Testis (tissue), 2 donors: ENCODE results near the gene PPP1R2.

Experiments
- POLR2A ChIP-seq: fragments of 450-650 bp; IDR thresholded peaks from one replicate; pipeline ENCODE4 v1.6.1; 2017; ENCODE audit warnings: antibody characterized with exemption, mild to moderate bottlenecking, moderate library complexity
- TF ChIP-seq, protein P1 (sequence below), 3 experiments: fragments of 450-650 bp in 2 of 3; fragments of 200-600 bp in 1 of 3; sonication (generic) in 1 of 3; IDR thresholded peaks; one replicate each; pipeline ENCODE4 v1.5.1; 2016 to 2019; ENCODE audit warnings: antibody characterized with exemption in 3 of 3, mild to moderate bottlenecking in 2 of 3, moderate library complexity in 1 of 3

DNA sequence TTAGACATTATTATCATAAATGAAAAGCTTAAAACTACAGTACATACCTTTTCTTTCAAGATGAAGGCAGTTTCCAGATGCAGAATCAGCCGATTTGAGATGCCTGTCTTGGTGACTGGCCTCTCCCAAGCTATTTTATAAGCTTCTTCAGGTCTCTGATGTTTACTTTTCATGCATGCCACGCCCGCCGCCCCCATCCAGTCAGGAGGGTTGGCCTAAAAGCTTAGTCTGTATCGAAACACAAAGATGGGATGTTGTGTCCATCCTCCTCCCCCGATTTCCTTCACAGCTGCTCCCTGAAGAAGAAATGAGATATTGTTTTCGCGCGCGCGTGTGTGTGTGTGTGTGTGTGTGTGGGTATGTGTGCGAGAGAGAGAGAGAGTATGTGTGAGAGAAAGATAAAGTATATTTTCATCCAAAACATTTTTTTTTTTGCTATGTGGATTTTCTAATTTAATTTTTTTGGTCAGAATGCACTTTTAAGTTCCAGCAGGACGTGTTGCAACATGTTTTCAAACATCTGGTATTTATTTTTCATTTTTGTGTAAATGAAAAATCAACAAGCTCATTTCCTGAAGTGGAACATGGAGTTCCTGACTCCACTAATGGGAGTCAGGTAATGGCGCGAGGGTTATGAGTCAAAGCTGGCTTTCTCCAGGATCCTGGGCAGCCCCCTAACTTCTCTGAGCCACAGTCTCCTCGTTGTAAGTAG, 40.9 kb upstream of the PPP1R2 start, which contains the start of gene APOD:
- TF ChIP-seq, protein P1, sequence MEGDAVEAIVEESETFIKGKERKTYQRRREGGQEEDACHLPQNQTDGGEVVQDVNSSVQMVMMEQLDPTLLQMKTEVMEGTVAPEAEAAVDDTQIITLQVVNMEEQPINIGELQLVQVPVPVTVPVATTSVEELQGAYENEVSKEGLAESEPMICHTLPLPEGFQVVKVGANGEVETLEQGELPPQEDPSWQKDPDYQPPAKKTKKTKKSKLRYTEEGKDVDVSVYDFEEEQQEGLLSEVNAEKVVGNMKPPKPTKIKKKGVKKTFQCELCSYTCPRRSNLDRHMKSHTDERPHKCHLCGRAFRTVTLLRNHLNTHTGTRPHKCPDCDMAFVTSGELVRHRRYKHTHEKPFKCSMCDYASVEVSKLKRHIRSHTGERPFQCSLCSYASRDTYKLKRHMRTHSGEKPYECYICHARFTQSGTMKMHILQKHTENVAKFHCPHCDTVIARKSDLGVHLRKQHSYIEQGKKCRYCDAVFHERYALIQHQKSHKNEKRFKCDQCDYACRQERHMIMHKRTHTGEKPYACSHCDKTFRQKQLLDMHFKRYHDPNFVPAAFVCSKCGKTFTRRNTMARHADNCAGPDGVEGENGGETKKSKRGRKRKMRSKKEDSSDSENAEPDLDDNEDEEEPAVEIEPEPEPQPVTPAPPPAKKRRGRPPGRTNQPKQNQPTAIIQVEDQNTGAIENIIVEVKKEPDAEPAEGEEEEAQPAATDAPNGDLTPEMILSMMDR (IDR thresholded peaks at IDR 0.05): no peak
- no peak for TF ChIP-seq POLR2A
